Cardiac septum (tissue), 1 donor: Measurements from ENCODE around the gene GDPD3. TPM values are rescaled to one million over a fixed set of nuclear protein-coding genes. Genes with fewer than 3 reads are reported as not detected.
"Not testable (repeated sequence)": the region's sequence is repeated elsewhere in the genome, so short reads cannot be mapped to it uniquely, and the experiment has no call there.

Experiments
- DNase-seq: peaks from one replicate; pipeline ENCODE4 v3.0.0-alpha.2; 2020; ENCODE audit warnings: low spot score
- intact Hi-C: fragments of 100-400 bp; cut with DNase I; formaldehyde crosslinking; loops from one replicate; pipeline ENCODE4 v1.14.0; 2022
- total RNA-seq: library from RNA; stranded (reverse); fragmentation: NEBNext Ultra II Directional; extraction: Animal tissue kit (Norgen Biotek cat#: 25700); gene quantifications from one replicate; pipeline ENCODE4 v1.2.1, GENCODE V29; 2021
- donor health status: DM: no; HTN: no; CAD: no.

Gene GDPD3
- total RNA-seq, 1 donor from 2014 or later = 3.0 TPM

GRCh38 chr16:30127993-30128392 lies 14.7 kb upstream of the GDPD3 start:
- DNase-seq = no peak
- intact Hi-C loops = no loop called here

- intact Hi-C loops, DNase-seq: not testable (repeated sequence)
Measured at GRCh38 chr16:30125690-30126089, 12.4 kb upstream of the GDPD3 start.

GRCh38 chr16:30124985-30125379 lies 11.6 kb upstream of the GDPD3 start:
- intact Hi-C loops = no loop called here

GRCh38 chr16:30122604-30123160 lies 9.3 kb upstream of the GDPD3 start:
- intact Hi-C loops = loop anchor here (2.0 kb wide), 1 partner anchor 26 kb away; the partner anchor contains the start of gene YPEL3
- no peak for DNase-seq

More at GRCh38 chr16:30124985-30125379, 11.6 kb upstream of the GDPD3 start:
- DNase-seq = no peak

- peak; percentile 88 for DNase-seq
- intact Hi-C loops = loop anchor here (2.0 kb wide), 1 partner anchor 25 kb away; the partner anchor contains the start of gene YPEL3
Measured at GRCh38 chr16:30121741-30122571, 8.6 kb upstream of the GDPD3 start.

- DNase-seq = no peak
- intact Hi-C loops = no loop called here
Measured at GRCh38 chr16:30120340-30121105, 7.2 kb upstream of the GDPD3 start.

GRCh38 chr16:30119428-30119827 lies 6.1 kb upstream of the GDPD3 start:
- DNase-seq = no peak
- intact Hi-C loops = no loop called here

- intact Hi-C loops = no loop called here
- no peak for DNase-seq
Measured at GRCh38 chr16:30117768-30118167, 4.4 kb upstream of the GDPD3 start.

GRCh38 chr16:30116291-30117207 lies 3.2 kb upstream of the GDPD3 start:
- no peak for DNase-seq
- intact Hi-C loops = no loop called here

- intact Hi-C loops = no loop called here
- DNase-seq = no peak
Measured at GRCh38 chr16:30115238-30115637, 1.9 kb upstream of the GDPD3 start.

GRCh38 chr16:30114833-30115232 lies 1.5 kb upstream of the GDPD3 start:
- intact Hi-C loops, DNase-seq: not testable (repeated sequence)

- DNase-seq = no peak
- intact Hi-C loops = no loop called here
Measured at GRCh38 chr16:30114411-30114810, 1.1 kb upstream of the GDPD3 start.

- intact Hi-C loops = no loop called here
Measured at GRCh38 chr16:30113711-30114333, 485 bp upstream of the GDPD3 start.

GRCh38 chr16:30112197-30113030 lies 923 bp downstream of the GDPD3 start:
- DNase-seq = peak; percentile 83
- intact Hi-C loops = no loop called here

More at GRCh38 chr16:30113711-30114333, 485 bp upstream of the GDPD3 start:
- DNase-seq = no peak

- intact Hi-C loops = no loop called here
- no peak for DNase-seq
Measured at GRCh38 chr16:30110661-30111060, 2.7 kb downstream of the GDPD3 start.

GRCh38 chr16:30108059-30108850 lies 5.1 kb downstream of the GDPD3 start:
- intact Hi-C loops = no loop called here
- DNase-seq = no peak

- intact Hi-C loops = no loop called here
- no peak for DNase-seq
Measured at GRCh38 chr16:30104492-30104891, 8.8 kb downstream of the GDPD3 start.
